Stimulated activated CD8-positive, alpha-beta memory T cell treated with anti-CD3 and anti-CD28 coated beads, Interleukin-4, amount 100 ng/mL, for 48 hours (primary cell): Measurements from ENCODE around the gene RNASET2.
A peak's percentile ranks its signal among the peaks of the same experiment; 100 is the strongest.
"Not testable (repeated sequence)": the region's sequence is repeated elsewhere in the genome, so short reads cannot be mapped to it uniquely, and the experiment has no call there.

Source experiments
- DNase-seq: peaks from one replicate; pipeline ENCODE4 v3.0.0-alpha.2; 2020

RNASET2 gene

GRCh38 chr6:166926748-166927147 is 29.6 kb downstream of the RNASET2 start:
- no peak for DNase-seq

GRCh38 chr6:166925141-166925996 is 31.0 kb downstream of the RNASET2 start:
- DNase-seq, result peak; percentile 18

DNA sequence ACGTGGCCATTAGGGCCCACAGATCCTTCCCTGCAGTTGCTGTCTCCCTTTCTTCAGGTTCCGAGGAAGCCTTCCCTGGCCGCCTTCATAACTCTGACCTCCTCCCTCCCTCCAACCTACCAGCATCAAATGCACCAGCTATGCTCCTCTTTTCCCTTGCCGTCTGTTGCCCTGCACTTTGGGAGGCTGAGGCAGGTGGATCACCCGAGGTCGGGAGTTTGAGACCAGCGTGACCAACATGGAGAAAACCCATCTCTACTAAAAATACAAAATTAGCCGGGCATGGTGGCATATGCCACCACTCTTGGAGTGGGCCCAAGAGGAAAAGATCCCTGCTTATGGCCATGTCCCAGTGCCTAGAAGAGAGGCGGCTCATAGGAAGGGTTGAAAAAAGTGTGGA is 31.8 kb downstream of the RNASET2 start:
- DNase-seq, result peak; percentile 16

GRCh38 chr6:166922937-166923336 is 33.4 kb downstream of the RNASET2 start:
- DNase-seq, result peak; percentile 6

DNA sequence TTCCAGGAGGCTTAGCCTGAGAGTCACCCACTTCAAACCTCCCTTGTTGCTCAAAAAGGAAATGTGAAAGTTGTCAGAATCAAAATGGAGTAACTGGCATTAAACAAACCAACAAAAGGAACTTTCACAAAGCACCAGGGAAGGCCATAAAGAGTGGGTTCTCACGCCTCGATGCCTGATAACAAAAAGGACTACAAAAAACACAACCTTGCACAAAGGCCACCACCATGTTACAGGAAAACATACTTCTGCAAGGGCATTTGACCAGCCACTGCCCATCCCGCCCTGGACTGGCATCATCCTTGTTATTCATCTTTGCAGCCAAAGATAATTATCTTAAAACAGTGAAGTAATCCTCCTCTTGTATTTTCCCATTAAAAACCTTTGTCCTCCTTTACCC is 34.8 kb downstream of the RNASET2 start:
- peak; percentile 3 for DNase-seq

- DNase-seq, result no peak
Observed at GRCh38 chr6:166916824-166917223, 39.5 kb downstream of the RNASET2 start.

DNA sequence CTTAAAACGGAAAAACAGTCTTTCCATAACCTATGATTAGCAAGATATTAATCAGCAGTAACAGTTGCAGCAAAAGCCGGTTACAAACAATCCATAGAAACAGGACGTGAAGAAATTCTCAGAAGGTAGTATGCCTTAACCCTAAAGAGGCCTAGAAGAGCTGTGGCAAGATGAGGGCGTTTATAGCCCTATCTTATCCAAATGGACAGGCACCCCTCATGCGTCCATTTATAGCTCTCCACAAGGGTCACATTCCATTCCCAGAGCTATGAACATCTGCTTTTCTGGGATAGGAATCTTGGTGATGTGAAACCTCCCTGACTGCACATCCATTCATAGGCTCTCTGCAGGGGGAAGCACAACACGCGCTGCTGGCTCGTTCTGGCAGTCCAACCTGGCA is 40.9 kb downstream of the RNASET2 start:
- not testable (repeated sequence) for DNase-seq

GRCh38 chr6:166914952-166915351 is 41.4 kb downstream of the RNASET2 start:
- DNase-seq, result not testable (repeated sequence)

DNA sequence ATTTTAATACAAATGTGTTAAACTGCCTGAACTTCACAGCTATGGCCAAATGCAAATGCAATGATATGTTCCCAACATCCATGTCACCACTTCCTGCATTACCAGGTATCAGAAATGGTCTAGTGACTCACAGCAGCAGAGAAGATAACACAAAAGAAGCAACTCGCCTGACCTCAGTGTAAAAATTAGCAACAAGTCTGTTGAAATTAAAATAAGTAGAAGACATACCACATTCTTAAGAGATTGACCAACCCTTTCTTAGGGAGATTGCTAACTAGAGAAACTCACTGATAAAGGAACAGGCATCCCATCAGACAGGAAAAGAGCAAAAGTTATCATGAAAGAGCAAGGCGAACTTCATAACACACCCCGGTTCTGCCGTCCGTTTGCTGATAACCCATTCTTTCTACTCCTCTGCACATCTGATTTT is 45.1 kb downstream of the RNASET2 start:
- no peak for DNase-seq

GRCh38 chr6:166910601-166911000 is 45.7 kb downstream of the RNASET2 start:
- DNase-seq, result peak; percentile 34

DNA sequence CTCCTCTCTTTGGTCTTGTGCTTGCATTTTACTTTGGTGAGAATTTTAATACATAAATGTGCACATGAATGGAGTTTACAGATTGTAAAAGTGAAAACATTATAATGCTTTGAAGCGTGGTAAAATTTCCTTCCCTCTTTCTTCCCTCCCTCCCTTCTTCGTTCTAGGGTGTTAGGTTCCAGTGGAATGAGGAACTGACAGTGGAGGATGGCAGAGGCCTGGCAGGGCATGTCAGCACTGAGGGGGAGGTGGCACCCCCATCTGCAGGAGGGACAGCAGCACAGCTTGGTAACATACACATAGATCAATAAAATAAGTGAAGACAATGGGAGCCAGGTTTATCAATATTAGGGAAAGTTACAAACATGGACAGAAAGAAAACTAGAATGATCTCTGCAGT is 47.5 kb downstream of the RNASET2 start:
- DNase-seq, result no peak

GRCh38 chr6:166907871-166908806 is 48.2 kb downstream of the RNASET2 start:
- DNase-seq, result no peak

DNA sequence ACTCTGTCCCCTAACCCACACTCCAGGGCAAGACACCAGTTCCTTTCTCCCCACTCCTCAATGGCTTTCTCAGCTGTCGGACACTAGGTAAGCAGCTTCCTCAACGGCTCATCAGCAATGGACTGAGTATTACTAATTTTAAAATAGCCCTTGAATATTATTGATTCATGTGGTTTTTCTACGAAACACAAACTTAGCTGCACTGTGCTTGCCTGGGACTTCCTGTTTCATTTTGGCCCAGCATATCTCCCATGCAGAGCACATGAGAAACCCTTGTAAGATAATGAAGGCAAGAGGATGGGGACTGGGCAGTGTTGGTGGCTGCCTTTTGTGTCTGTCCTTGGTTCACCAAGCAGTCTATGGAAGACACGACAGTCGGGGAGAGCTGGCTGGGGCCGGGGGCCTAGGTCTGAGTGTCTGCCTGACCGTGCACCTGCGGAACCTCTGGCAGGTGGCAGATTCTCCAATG is 48.9 kb downstream of the RNASET2 start:
- DNase-seq, result no peak

- DNase-seq, result no peak
Observed at GRCh38 chr6:166906376-166907044, 49.8 kb downstream of the RNASET2 start.

DNA sequence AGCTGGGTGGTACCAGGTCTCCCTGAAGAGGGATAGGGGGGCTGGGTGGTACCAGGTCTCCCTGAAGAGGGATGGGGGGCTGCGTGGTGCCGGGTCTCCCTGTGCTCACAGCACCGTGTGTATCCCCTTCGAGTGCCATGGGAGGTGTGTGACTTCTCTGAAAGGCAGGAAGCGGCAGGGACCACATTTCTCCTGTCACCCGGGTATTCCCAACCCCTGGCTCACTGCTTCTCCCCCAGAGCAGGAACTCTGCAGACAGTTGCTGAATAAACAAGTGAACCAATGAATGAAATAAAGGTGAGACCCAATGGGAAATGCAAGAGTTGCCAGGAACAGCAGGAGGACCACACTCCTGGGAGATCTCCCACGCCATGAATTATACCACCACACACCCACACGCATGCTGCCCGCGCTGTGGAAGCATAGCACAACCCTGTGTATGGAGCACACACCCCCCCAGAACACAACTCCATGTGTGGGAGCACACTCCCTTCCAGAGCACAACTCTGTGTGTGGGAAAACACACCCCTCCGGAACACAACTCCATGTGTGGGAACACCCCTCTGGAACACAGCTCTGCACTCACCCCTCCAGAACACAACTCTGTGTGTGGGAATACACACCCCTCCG is 50.7 kb downstream of the RNASET2 start:
- no peak for DNase-seq

GRCh38 chr6:166905013-166905412 is 51.3 kb downstream of the RNASET2 start:
- no peak for DNase-seq

DNA sequence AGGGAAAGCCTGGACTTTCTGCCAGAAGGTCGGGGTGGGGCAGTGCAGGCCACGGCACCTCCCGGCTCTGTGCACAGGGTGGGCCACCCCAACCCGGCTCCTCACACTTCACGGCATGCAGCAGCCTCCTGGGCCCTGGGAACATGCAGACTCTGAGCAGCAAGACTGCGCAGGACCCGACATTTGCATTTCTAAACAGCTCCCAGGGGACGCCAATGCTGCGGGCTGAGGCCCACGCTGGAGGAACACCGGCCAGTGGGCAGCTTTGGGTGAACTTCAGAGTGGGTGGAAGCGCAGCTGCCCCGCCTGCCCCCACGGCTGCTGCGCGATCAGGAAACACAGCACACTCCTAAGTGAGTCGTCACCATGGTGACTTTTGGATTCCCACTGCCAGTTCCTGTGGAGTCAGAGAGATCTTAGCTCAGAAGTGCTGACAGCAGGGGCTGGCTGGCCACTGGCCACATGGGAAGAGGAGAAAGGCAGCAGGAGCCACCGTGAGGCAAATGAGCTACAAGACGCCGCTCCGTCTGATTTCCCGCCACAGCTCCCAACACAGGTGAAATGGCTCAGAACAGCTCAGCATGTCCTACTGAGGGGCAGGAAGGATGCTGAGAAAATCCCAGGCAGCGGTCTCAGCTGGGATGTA is 52.1 kb downstream of the RNASET2 start:
- DNase-seq, result no peak

DNA sequence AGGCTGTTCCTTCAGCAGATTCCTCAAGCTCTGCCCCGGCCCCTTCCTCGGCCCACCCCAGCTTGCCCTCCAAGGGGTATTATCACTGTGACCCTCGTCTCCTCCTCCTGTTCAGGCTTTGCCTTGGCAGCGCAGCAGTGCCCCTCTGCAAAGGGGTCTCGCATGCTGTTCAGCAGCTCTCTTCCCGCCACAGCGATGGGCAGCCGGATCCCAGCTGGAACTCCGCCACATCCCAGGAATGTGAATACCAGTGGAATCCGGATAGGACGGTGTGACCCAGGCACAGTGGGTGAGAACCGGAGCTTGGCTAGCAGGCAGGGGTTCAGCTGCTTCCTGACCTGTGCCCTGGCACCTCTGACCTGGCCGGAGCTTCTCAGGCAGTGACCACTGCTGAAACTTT is 52.9 kb downstream of the RNASET2 start:
- no peak for DNase-seq

DNA sequence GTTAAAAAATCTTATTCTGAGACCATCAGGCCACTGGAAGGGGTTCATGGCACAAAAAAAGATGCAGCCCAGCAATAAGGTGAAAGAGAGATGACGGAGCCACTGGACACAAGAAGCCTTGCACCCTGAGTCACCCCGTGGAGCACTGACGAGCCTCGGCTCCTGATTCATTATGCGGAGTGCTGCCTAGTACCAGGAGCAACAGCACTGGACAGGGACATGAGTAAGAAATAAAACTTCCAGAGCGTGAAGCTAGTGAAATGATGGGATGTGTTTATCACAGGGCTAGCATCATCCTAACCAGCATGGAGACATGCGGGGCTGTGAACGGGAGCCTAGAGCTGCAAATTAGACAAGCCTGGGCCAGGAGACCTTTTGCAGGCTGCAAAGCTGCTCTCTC is 53.3 kb downstream of the RNASET2 start:
- DNase-seq, result no peak

DNA sequence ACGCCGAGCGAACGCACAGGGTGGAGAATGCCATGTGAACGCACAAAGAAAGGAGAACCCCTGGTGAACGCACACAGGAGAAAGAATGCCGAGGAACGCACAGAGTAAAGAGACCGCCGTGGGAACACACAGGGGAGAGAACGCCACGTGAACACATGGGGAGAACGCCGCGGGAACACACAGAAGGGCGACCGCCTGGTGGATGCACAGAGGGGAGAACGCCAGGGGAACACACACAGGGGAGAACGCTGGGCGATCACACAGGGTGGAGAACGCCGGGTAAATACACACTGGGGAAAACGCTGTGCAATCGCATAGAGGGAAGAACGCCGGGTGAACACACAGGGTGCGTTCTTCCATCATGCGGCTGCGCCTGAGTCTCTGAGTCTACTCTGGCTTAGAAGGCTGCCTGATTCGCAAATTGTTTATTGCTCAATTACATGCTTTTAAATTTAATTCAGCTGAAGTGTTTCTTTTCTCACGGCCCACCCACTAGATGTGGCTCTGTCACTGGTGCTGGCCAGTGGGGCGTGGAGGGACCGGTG is 54.1 kb downstream of the RNASET2 start:
- no peak for DNase-seq

DNA sequence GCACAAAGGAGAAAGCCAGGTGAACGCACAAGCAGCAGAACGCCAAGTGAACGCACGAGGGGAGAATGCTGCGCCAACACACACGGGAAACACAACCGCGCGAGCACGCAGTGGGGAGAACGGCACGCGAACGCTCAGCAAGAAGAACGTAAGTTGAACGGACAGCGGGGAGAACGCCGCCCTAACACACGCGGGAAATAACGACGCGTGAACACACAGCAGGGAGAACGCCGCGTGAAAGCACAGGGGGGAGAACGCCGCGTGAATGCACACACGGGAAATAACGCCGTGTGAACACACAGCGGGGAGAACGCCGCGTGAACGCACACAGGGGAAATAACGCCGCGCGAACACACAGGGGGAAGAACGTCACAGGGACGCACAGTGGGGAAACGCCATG is 54.7 kb downstream of the RNASET2 start:
- DNase-seq, result no peak
